ENCODE results near the gene NUDCD3. TPM values are rescaled to one million over a fixed set of nuclear protein-coding genes. Genes with fewer than 3 reads are reported as not detected.

Gene NUDCD3
- total RNA-seq, 1 donor from 2014 or later: 91.0 TPM

DNA sequence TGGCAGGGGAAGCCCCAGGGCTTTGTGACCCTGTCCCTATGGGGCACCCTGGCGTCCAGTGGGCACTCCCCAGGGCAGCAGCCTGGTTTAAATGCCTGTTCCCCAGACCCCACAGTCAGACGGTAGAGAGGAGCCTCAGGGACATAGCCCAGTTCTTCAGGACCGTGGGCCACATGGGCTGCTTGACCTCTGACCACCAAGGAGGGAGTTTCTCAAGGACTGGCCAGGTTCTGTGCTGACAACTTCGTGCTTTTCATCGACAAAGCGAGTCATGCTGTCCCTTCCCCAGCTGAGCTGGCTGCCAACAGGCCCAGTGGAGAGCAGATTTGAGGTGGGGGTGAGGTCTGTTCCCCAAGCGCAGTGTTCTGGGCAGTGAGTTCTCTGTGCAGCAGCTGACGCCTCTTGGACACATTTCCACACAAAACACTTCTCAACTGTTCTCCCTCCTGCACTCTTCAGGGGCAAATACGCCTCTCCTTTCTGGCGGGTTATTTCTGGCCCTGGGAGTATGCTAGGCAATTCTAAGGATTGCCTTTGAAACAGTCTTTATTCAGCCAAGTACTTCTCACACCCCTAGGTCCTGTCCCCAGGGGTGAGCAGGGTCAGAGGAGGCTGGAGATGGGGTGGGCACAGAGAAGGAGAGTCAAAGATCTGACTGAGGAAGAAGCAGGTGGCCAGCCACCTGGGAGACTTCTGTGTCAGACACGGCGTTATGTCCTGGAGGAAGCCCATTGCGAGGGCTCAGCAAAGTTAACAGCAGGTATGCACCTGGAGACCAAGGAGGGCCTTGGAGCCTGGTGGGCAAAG lies 107.8 kb downstream of the NUDCD3 start:
- no peaks in the 10 kb centered on the region for H3K27me3 ChIP-seq
- H3K4me1 ChIP-seq: no peaks in the 10 kb centered on the region
- intact Hi-C loops (cut with DNase I): no loop called here
- H3K4me3 ChIP-seq: no peak overlapping the region
- no peak overlapping the region for H3K27ac ChIP-seq
- TF ChIP-seq, protein P1, sequence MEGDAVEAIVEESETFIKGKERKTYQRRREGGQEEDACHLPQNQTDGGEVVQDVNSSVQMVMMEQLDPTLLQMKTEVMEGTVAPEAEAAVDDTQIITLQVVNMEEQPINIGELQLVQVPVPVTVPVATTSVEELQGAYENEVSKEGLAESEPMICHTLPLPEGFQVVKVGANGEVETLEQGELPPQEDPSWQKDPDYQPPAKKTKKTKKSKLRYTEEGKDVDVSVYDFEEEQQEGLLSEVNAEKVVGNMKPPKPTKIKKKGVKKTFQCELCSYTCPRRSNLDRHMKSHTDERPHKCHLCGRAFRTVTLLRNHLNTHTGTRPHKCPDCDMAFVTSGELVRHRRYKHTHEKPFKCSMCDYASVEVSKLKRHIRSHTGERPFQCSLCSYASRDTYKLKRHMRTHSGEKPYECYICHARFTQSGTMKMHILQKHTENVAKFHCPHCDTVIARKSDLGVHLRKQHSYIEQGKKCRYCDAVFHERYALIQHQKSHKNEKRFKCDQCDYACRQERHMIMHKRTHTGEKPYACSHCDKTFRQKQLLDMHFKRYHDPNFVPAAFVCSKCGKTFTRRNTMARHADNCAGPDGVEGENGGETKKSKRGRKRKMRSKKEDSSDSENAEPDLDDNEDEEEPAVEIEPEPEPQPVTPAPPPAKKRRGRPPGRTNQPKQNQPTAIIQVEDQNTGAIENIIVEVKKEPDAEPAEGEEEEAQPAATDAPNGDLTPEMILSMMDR (IDR thresholded peaks at IDR 0.05): no peak
- peaks cover 36% of the 10 kb centered on the region for H3K36me3 ChIP-seq
- DNase-seq (no peak), ATAC-seq (no peak)
- no peaks in the 10 kb centered on the region for H3K9me3 ChIP-seq

DNA sequence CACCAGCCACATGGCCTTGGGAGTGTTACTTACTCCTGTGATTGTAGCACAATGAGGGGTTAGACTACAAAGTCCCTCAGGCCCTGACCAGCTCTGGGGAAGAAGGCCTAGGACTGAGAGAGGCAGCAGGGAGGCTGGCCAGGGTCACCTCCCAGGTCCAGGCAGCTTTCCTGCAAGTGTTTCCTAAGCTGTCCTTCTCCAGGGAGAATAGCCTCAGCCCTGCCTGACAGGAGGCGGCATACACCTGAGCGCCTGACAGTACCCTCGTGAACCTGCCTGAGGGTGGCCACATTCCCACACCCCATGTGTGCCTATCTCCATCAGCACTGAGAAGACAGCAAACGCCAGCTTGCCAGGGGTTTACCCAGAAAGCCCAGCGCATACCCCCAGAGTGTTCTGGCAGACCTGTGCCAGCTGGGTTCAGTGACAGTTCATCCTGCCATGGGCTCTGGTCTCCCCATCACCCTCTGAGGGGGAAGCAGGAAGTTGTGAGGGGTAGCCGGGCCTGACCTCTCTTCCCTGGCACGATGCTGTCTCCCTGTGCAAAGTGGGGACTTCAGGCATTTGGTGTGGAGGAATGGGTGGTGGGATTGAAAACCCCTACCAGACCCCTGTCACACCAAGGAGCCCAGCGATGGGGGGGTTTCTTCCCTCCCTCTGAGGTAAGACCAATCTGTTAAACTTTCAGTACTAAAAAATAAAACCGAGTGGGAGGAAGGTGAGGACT lies 108.8 kb downstream of the NUDCD3 start:
- H3K9me3 ChIP-seq: no peaks in the 10 kb centered on the region
- DNase-seq (no peak), ATAC-seq (no peak)
- H3K4me1 ChIP-seq: no peaks in the 10 kb centered on the region
- H3K27me3 ChIP-seq: no peaks in the 10 kb centered on the region
- peaks cover 27% of the 10 kb centered on the region for H3K36me3 ChIP-seq
- TF ChIP-seq, protein P1 (IDR thresholded peaks at IDR 0.05): no peak
- intact Hi-C loops (cut with DNase I): no loop called here
- no peak overlapping the region for H3K27ac ChIP-seq
- no peak overlapping the region for H3K4me3 ChIP-seq

DNA sequence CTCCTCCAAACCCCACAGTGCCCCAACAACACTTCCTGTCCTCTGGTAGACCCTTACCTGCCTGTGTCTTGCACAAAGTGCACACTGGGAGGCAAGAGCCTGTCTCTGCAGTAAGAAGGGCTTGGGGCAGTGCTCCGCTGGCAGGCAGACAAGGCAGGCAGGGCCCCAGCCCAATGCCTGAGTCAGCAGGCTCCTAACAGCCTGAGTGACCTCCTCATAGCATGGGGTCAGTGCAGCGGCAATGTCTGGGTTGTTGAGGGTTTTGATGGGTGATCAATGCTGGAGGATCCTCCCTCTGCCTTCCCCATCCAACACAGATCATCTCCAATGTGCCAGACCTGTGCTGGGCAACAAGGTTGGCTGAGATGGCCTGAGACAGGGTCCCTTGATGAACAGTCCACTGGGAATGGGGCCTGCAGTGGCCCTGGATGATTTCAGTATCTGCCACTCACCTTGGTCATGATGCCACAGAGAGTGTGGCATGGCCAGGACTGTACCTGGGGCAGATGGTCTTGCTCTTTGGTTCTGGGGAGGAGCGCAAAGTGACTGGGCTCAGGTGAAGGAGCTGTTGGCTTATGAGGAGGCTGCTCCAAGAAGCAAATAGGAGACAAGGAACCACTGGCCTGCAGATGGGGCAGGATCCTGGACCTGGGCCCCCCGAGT lies 109.5 kb downstream of the NUDCD3 start:
- ATAC-seq (no peak), DNase-seq (no peak)
- H3K36me3 ChIP-seq: peaks cover 20% of the 10 kb centered on the region

DNA sequence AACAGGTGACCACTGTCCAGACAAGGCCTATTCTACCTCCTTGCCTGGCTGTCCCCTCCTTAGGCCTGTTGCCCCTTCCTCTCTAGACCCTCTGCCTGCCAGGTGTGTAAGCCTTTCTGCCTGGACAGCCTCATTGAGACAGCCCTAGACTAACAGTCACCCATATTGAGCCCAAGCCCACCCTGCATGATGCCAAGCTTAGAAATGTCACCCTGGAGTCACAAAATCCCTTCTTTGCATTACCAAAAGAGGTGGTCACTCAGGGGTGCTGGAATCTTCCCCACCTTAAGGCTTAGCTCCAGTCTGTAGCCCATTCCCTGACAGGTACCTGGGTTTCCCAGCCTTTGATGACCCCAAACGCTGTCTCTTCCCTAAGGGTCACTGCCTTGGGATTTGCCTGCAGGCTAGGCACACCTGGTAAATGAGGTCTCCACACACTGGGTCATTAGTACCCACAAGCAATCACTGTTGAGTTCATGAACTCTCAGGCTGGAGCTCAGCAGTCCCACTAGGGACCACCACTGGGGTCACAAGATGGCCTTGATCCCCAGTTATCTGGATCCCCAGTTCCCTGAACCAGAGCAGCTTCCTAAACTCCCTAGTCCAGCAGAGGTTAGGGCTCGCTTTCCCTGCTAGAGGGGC lies 110.1 kb downstream of the NUDCD3 start:
- no peak overlapping the region for H3K4me3 ChIP-seq
- intact Hi-C loops (cut with DNase I): no loop called here
- H3K27me3 ChIP-seq: no peaks in the 10 kb centered on the region
- no peaks in the 10 kb centered on the region for H3K4me1 ChIP-seq
- ATAC-seq (no peak), DNase-seq (no peak)
- TF ChIP-seq, protein P1 (IDR thresholded peaks at IDR 0.05): no peak
- no peaks in the 10 kb centered on the region for H3K9me3 ChIP-seq
- H3K27ac ChIP-seq: no peak overlapping the region
- peaks cover 14% of the 10 kb centered on the region for H3K36me3 ChIP-seq

More for the DNA sequence above, 109.5 kb downstream of the NUDCD3 start:
- Histone ChIP-seq H3K9me3 (no peaks in the 10 kb centered on the region), H3K4me1 (no peaks in the 10 kb centered on the region), H3K4me3 (no peak overlapping the region), H3K27me3 (no peaks in the 10 kb centered on the region), H3K27ac (no peak overlapping the region)
- intact Hi-C loops (cut with DNase I): no loop called here
- TF ChIP-seq, protein P1 (IDR thresholded peaks at IDR 0.05): no peak

DNA sequence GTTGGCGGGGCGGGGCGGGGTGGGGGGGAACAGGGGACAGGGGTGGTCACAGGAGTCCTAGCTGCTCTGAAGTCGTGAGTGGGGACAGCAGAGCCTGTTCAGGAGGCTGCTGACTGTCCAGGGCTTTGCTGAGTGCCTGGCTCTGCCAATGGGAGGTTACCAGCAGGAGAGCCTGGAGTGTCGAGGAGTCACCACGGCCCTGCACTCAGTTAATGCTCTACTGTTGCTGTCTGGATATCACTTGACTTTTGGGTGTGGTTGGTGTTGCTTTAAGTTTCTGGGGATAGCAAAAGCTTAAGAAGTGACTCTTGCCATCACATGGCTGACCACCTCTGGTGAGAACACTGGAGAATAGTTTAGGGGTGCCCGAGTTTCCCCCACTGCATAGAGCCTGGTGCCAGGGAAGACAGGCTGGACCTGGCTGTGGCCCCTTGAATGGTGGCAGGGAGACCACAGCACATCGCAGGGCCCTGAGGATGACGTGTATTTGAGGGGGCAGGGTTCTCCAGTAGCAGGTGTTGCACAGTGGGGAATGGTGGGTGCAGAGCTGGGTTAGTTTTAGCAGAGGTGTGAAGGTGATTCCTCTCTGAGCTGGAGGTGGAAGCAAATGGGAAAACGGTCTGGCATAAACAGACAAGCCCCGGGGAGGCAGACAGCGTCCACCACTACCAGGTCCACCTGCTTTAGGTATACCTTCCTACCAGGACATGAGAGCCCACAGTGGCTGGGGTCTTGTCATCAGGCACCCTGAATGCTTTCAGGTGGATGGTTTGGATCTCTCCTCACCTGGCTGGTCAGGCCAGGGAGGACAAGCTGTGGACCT lies 110.9 kb downstream of the NUDCD3 start:
- TF ChIP-seq, protein P1 (IDR thresholded peaks at IDR 0.05): no peak
- no peaks in the 10 kb centered on the region for H3K4me1 ChIP-seq
- ATAC-seq (no peak), DNase-seq (no peak)
- peaks cover 7% of the 10 kb centered on the region for H3K36me3 ChIP-seq
- H3K27ac ChIP-seq: no peak overlapping the region
- no peak overlapping the region for H3K4me3 ChIP-seq
- no peaks in the 10 kb centered on the region for H3K9me3 ChIP-seq
- no peaks in the 10 kb centered on the region for H3K27me3 ChIP-seq
- intact Hi-C loops (cut with DNase I): no loop called here
